HG02981 (cell line): Measurements from ENCODE around the gene EIF5A.

Source experiments
- ATAC-seq: cut with Tn5 transposase; IDR thresholded peaks from one replicate; pipeline ENCODE4 v1.9.1; 2021; ENCODE audit warnings: mild to moderate bottlenecking, moderate library complexity; ENCODE audit not compliant: unreplicated experiment

EIF5A gene

GRCh38 chr17:7352910-7353635, 45.6 kb downstream of the EIF5A start:
- no peak for ATAC-seq

GRCh38 chr17:7354262-7354843, 46.9 kb downstream of the EIF5A start:
- no peak for ATAC-seq

- ATAC-seq, result no peak
Measured at GRCh38 chr17:7355053-7355452, 47.6 kb downstream of the EIF5A start, which contains the start of gene TMEM95. Gene TMEM95 (plus strand): TSS chr17:7355156. CDS start chr17:7355205, 49 bp downstream.

GRCh38 chr17:7355573-7355972, 48.1 kb downstream of the EIF5A start:
- ATAC-seq, result no peak

GRCh38 chr17:7356072-7356549, 48.7 kb downstream of the EIF5A start:
- no peak for ATAC-seq

- ATAC-seq, result no peak
Measured at GRCh38 chr17:7356756-7357155, 49.3 kb downstream of the EIF5A start.

- ATAC-seq, result no peak
Measured at GRCh38 chr17:7357381-7357780, 50.0 kb downstream of the EIF5A start.

- no peak for ATAC-seq
Measured at GRCh38 chr17:7361906-7362305, 54.5 kb downstream of the EIF5A start.
